PC-9 (cell line): Measurements from ENCODE around the gene ZCCHC2.

Experiments used
- CTCF ChIP-seq: fragments of 200-600 bp; sonication (generic); conservative IDR thresholded peaks from 2 replicates; pipeline ENCODE4 v1.6.1; 2017; ENCODE audit warnings: mixed run types, antibody characterized with exemption, mild to moderate bottlenecking, moderate library complexity
- EZH2 ChIP-seq: fragments of 200-600 bp; sonication (generic); IDR thresholded peaks from 2 replicates; pipeline ENCODE4 v1.8.0; 2017; ENCODE audit warnings: antibody characterized with exemption, low read depth

DNA sequence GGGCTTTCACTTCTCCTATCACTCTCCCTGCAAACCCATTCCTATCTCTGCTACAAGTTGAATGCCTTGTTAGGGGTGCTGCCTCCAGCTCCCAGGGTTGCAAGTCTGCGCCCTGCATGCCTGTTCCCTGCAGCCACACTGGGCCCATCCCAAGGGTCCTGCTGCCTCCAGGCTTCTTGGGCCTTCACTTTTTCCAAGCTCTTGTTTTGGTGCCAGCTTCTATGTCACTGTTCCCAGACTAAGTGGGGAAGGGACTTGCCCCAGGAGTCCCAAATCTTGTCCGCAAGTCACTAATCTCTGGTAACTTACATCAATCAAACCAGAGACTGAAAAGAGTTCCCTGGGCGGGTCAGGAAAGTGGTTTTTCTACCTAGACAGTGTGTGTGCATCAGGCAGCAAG lies 65.4 kb downstream of the ZCCHC2 start:
- TF ChIP-seq CTCF (no peak), EZH2 (no peak)
